ENCODE measurements around the gene METTL14.
"Not testable (repeated sequence)": the region's sequence is repeated elsewhere in the genome, so short reads cannot be mapped to it uniquely, and the experiment has no call there.

The METTL14 gene

GRCh38 chr4:118684873-118685811, at the start of gene METTL14:
METTL14 (plus strand) TSS chr4:118685392; CDS start chr4:118685535, 143 bp downstream.
- peak; percentile 81 to 83 for DNase-seq

GRCh38 chr4:118636126-118636525, 49.1 kb upstream of the METTL14 start:
- not testable (repeated sequence) for DNase-seq

GRCh38 chr4:118664665-118665064, 20.5 kb upstream of the METTL14 start:
- not testable (repeated sequence) for DNase-seq

- DNase-seq, result peak; percentile 20 to 32
These were observed 16.0 kb upstream of the METTL14 start for GRCh38 chr4:118669220-118669619.

- DNase-seq, result not testable (repeated sequence)
These were observed 14.2 kb upstream of the METTL14 start for GRCh38 chr4:118670968-118671367.

DNA sequence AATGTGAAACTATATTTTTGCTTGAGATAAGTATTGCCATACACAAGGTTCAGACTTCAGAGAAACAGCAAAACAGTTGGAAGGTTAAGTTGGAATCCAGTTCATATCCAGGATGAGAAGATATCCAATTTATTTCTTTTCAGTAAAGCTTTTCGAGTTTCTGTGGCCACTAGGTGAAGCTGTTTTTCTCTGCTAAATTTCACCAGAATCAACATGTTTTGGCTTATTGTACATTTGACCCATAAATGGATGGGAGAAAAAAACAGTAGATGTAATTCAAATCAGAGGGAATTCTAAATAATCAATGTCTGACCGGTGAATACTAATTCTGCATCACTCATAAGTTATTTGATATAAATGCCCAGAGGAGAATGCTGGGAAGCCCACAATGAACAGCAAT, 9.1 kb upstream of the METTL14 start:
- DNase-seq, result no peak

DNA sequence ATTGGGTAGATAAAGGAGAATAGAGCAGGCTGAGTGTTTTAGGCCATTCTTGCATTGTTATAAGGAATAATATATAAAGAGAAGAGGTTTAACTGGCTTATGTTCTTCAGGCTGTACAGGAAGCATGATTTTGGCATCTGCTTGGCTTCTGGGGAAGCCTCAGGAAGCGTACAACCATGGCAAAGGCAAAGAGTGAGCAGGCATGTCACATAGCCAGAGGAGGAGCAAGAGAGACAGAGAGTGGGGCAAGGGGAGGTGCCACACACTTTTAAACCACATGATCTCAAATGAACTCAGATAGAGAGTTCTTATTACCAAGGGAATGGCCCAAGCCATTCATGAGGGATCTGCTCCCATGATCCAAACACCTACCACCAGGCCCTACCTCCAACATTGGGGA, 4.4 kb upstream of the METTL14 start:
- DNase-seq, result no peak

DNA sequence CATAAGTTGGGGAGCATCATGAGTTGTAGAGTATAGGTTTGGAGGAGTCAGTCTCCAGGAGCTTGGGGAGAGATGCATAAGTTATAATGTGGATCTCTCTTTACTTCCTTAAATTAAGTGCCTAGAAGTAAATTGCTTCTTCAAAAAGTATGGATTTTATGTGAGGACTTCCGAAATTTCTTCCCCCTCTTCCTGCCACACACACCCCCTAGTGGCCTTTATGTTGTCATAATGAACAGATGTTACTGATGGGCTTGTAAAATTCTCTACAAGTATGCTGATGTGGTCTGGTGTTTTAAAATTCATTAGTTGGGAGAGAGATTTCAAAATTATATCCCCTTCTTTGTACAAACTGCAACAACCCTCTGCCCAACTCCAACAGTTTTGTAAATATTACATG, 2.3 kb upstream of the METTL14 start:
- DNase-seq, result no peak

DNA sequence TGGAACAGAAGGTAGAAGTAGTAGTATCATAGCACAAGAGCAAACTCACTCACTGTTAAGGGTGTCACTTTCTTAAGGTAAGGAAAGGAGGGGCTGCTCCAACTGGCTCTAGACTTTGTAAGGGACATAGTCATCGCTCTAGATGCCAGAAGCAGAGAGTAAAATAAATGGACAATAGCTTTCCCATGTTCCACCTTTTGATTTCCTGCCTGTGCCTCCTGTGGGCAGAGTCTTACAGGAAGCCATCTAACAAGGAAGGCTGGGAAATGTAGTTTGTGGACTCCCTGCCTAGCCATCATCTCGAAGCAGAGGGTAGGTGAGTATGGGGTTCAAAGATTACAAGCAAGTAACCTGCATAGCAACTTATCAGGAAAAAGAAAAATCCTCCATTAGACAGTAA, 1.7 kb upstream of the METTL14 start:
- DNase-seq, result no peak

DNA sequence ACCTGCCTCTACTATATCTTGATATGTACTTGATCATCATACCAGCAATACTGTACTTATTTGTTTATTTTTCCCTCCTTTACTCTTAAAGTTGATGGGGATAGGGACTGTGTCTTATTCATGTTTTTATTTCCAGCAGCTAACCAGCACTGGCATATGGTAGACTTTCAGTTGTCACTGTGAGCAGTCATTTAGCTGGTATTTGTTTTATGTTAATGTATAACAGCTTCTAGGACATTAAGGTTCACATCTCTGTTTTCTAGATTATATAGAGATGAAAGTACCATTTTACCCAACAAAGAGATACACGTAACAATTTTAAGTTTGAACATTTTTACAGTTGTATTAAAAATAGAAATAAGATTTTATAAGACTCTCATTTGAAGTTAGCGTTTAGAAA, 17.9 kb downstream of the METTL14 start:
- DNase-seq, result no peak

DNA sequence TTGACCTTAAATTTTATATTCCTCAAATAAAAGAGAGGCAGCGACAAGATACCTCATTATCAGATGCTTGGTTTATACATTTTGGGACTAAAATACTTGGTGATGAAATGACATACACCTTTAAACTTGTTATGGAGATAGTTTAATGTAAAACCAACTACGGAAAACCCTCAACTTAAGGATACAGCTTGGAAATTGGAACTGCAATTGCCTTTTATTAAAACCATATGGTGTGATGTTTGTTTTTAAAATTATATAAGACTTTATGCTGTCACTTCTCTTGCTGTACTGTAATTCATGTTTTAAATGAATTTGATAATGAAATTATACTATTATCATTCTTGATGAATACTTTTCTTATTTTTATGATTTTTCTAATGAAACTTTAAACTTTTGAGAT, 25.9 kb downstream of the METTL14 start:
- DNase-seq, result no peak

DNA sequence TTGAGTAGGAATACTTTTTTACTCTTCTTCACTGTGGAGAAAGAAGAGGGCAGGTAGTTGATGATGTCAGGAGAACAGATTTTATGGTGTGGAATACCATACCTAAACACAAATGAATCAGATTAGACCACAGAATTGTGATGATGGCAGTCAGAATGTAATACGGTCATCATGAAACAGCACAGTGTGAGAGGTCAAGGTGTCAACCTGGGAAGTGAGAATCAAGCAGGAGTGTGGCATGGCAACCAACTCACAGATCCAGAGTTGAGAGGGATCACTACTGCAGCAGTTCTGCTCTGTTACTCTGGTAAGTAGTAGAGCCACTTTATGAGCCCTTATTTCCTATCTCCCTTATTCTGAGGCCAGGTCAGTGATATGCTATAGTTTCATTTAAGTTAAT, 27.7 kb downstream of the METTL14 start:
- no peak for DNase-seq

DNA sequence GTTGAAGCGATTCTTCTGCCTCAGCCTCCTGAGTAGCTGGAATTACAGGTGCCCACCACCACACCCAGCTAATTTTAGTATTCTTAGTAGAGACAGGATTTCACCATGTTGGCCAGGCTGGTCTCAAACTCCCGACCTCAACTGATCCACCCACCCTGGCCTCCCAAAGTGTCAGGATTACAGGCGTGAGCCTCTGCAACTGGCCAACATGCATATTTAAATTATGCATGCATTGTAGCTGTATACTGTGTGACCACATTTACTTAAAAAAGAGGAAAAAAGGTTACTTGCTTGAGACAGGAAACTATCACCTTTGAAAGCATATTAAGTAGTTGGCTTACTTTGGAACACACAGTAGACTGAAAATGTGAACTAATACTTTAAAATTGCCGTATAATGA, 29.5 kb downstream of the METTL14 start:
- DNase-seq, result no peak

- DNase-seq, result no peak
These were observed 31.1 kb downstream of the METTL14 start for GRCh38 chr4:118716304-118716703.

DNA sequence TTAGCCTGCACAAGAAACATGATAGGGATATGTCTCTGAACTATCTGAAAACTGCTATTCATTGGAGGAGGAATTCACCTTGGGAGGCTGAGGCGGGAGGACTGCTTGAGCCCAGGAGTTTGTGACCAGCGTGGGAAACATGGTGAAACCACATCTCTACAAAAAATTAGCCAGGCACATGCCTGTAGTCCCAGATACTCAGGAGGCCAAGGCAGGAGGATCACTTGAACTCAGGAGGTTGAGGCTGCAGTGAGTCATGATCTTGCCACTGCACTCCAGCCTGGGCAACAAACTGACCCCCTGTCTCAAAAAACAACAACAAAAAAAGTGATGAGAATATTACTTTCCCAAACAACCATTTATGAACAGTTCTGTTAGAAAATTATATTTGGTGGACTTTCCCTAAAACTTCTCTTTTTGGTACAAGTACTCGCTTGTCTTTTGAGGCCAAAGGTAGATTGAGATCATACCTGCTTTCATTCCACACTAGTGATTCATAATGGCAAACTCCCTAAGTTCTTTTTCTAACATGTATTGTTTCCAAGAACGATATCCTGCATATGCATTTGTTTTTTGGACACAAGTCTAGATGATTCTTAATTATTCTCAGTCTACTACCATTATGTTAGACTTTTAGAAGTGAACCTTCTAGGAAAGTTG, 33.4 kb downstream of the METTL14 start:
- no peak for DNase-seq

DNA sequence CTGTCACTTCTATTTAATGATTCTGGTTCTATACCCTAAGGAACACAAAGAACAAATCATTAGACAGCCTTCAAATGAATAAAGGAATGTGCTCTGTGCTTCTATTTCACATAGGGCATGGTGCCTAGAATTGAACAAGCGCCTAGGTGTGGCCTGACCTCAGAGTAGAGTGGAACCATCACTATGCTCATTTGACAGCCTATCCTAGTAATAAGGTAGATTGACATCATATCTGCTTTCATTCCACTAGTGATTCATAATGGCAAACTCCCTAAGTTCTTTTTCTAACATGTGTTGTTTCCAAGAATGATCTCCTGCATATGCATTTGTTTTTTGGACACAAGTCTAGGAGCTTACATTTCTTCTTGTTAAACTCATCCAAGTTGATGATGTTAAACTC, 36.6 kb downstream of the METTL14 start:
- DNase-seq, result no peak

DNA sequence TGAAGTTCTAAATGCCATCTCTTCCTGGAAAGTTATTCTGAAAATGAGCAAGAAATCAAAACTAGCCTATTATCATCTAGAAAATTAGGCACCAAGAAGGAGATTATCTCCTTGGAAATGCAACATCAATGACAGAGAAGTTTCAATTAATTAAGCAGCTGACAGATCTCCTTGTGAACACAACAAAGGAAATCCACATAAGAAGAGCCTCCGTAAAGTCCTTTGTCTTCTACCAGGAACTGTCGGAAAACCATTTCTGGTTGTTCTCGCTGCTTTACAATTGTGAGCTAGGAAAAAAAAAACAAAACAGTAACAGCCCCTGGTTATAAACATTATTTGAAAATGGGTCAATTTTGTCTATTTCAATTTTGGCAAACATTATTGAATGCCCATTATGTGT, 38.2 kb downstream of the METTL14 start:
- DNase-seq, result no peak

GRCh38 chr4:118727360-118727759, 42.2 kb downstream of the METTL14 start:
- no peak for DNase-seq

- no peak for DNase-seq
These were observed 44.4 kb downstream of the METTL14 start for GRCh38 chr4:118729287-118730286.

DNA sequence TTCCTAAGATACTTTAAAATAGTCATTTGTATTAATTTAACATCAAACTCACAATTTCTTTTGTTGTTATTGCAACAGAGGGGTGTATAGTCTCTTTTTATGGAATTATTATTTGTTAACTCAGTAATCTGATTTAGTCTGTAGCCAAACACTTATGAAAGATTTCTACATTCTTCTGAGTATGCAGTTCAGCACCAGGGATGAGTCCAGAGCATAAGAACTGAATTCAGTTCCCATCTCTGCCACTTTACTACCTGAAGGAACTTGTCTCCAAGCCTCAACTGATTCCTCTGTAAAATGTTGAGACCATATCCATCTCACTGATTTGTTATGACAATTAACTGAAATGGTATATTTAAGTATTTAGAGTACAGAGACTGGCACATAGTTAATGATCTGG, 45.5 kb downstream of the METTL14 start:
- DNase-seq, result no peak

DNA sequence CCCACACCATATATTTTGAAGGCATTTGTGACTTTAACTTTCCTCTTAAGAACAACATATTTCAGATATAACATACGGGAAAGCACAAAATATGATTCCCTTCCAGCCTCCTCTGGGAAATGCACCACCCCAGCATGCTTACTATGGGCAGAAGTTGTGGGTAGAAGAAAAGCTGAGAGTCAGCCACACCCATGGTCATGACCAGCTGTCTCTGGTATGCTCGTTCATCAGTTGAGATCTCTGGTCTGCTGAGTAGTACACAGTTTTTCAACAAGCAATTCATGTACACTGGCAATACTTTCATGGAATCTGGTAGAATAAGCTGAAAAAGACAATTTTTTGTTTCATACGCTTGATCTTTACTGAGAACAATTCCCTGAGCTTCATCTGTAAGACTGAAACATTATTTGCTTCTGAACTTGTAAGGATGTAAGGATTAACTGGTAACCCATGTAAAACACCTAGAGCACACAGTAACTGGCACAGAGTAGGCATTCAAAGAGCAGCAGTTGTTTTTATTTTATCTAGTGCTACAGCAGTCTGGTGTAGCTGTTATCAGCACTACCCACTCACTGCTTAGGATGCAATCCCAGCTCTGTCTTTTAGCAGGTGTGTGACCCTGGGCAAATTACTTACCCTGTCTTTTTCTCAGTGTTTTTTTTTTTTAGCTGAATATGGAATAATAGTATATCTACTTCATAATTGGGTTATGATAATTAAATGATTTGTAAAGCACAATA, 47.6 kb downstream of the METTL14 start:
- DNase-seq, result no peak

Data from activated CD4-positive, alpha-beta T cell treated with anti-CD3 and anti-CD28 coated beads for 4 hours (primary cell).